NB4 (cell line): ENCODE data around the gene ME3.
"Not testable (repeated sequence)": the region's sequence is repeated elsewhere in the genome, so short reads cannot be mapped to it uniquely, and the experiment has no call there.

ENCODE experiments used
- MYC ChIP-seq: IDR thresholded peaks from 2 replicates; pipeline ENCODE4 v1.6.1; 2011; ENCODE audit warnings: low read depth, low read length
- POLR2A ChIP-seq: IDR thresholded peaks from 2 replicates; pipeline ENCODE4 v1.6.1; 2011; ENCODE audit warnings: mild to moderate bottlenecking; ENCODE audit not compliant: insufficient read length; ENCODE audit errors: extremely low read depth
- TF ChIP-seq, protein P1 (sequence below): IDR thresholded peaks from one replicate; pipeline ENCODE4 v1.5.1; 2012; ENCODE audit warnings: low read depth, low read length
- TF ChIP-seq, protein P2 (sequence below): IDR thresholded peaks from 2 replicates; pipeline ENCODE4 v1.6.1; 2011; ENCODE audit warnings: low read depth, low read length

DNA sequence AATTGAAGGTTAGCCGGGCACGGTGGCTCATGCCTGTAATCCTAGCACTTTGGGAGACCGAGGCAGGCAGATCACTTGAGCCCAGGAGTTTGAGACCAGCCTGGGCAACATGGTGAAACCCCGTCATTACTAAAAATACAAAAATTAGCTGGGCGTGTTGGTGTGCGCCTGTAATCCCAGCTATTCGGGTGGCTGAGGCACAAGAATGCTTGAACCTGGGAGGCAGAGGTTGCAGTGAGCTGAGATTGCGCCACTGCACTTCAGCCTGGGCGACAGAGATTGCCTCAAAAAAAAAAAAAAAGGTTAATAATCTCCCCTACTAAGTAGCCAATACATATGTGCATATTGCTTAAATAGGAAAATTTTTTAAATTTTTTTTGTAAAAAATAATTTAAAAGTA is 255.5 kb downstream of the ME3 start:
- TF ChIP-seq, protein P1, sequence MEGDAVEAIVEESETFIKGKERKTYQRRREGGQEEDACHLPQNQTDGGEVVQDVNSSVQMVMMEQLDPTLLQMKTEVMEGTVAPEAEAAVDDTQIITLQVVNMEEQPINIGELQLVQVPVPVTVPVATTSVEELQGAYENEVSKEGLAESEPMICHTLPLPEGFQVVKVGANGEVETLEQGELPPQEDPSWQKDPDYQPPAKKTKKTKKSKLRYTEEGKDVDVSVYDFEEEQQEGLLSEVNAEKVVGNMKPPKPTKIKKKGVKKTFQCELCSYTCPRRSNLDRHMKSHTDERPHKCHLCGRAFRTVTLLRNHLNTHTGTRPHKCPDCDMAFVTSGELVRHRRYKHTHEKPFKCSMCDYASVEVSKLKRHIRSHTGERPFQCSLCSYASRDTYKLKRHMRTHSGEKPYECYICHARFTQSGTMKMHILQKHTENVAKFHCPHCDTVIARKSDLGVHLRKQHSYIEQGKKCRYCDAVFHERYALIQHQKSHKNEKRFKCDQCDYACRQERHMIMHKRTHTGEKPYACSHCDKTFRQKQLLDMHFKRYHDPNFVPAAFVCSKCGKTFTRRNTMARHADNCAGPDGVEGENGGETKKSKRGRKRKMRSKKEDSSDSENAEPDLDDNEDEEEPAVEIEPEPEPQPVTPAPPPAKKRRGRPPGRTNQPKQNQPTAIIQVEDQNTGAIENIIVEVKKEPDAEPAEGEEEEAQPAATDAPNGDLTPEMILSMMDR, result not testable (repeated sequence)
- TF ChIP-seq, protein P2, sequence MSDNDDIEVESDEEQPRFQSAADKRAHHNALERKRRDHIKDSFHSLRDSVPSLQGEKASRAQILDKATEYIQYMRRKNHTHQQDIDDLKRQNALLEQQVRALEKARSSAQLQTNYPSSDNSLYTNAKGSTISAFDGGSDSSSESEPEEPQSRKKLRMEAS, result not testable (repeated sequence)
- TF ChIP-seq POLR2A, MYC: not testable (repeated sequence)
